SU-DHL-6 (cell line): ENCODE measurements around the gene FMNL1.

Source experiments
- H2AFZ ChIP-seq: fragments of 200-600 bp; sonication (generic); 2 replicates; pipeline ENCODE4 v1.6.1; 2014; ENCODE audit warnings: low read depth, mild to moderate bottlenecking, moderate library complexity, mixed read lengths, antibody characterized with exemption, low read length; ENCODE audit not compliant: severe bottlenecking
- H3F3A ChIP-seq: fragments of 200-600 bp; shearing (Covaris generic); 2 replicates; pipeline ENCODE4 v1.6.0; 2016; ENCODE audit warnings: antibody characterized with exemption, mild to moderate bottlenecking; ENCODE audit not compliant: insufficient read depth
- H3K27ac ChIP-seq: fragments of 200-600 bp; sonication (generic); 2 replicates; pipeline ENCODE4 v1.5.1; 2016; ENCODE audit warnings: low read depth, mild to moderate bottlenecking, low read length, moderate library complexity, mixed read lengths
- H3K27me3 ChIP-seq: fragments of 200-600 bp; sonication (generic), shearing (Covaris generic); 2 replicates; pipeline ENCODE4 v1.6.0; 2014; ENCODE audit warnings: mild to moderate bottlenecking, low read length
- H3K36me3 ChIP-seq: fragments of 200-600 bp; sonication (generic); 2 replicates; pipeline ENCODE4 v1.6.1; 2014; ENCODE audit warnings: mild to moderate bottlenecking, low read length, mixed read lengths
- H3K4me2 ChIP-seq: fragments of 300-600, 200-600 bp; shearing (Covaris generic), sonication (generic); 2 replicates; pipeline ENCODE4 v1.6.0; 2014; ENCODE audit warnings: low read length, low read depth, mild to moderate bottlenecking; ENCODE audit not compliant: poor library complexity, severe bottlenecking
- H3K4me3 ChIP-seq: fragments of 200-600 bp; sonication (generic); 2 replicates; pipeline ENCODE4 v1.5.1; 2014; ENCODE audit warnings: antibody characterized with exemption, low read length, mild to moderate bottlenecking, mixed read lengths; ENCODE audit not compliant: insufficient read depth, poor library complexity, severe bottlenecking
- H3K79me2 ChIP-seq: fragments of 200-600 bp; sonication (generic); 2 replicates; pipeline ENCODE4 v1.6.1; 2014; ENCODE audit warnings: mild to moderate bottlenecking, low read length, moderate library complexity; ENCODE audit not compliant: insufficient read depth
- H3K9ac ChIP-seq: fragments of 200-600 bp; sonication (generic); 2 replicates; pipeline ENCODE4 v1.7.0; 2014; ENCODE audit warnings: mild to moderate bottlenecking, low read length
- H3K9me2 ChIP-seq: fragments of 200-600 bp; sonication (generic); replicated peaks from 2 replicates; pipeline ENCODE4 v1.6.1; 2014; ENCODE audit warnings: low read length; ENCODE audit not compliant: insufficient read depth
- H3K9me3 ChIP-seq: fragments of 200-600 bp; sonication (generic); 2 replicates; pipeline ENCODE4 v1.6.1; 2014; ENCODE audit warnings: low read length, mixed read lengths; ENCODE audit not compliant: insufficient read depth
- H4K20me1 ChIP-seq: fragments of 200-600 bp; sonication (generic); 2 replicates; pipeline ENCODE4 v1.6.1; 2014; ENCODE audit warnings: low read depth, mild to moderate bottlenecking, antibody characterized with exemption, low read length, moderate library complexity, mixed read lengths
- CTCF ChIP-seq: fragments of 200-600 bp; sonication (generic); IDR thresholded peaks from one replicate; pipeline ENCODE4 v1.5.1; 2017; ENCODE audit warnings: antibody characterized with exemption, mild to moderate bottlenecking, low read length, moderate library complexity; ENCODE audit not compliant: insufficient read depth, poor library complexity, severe bottlenecking
- EZH2phosphoT487 ChIP-seq: fragments of 200-600 bp; sonication (generic), shearing (Covaris generic); conservative IDR thresholded peaks from 2 replicates; pipeline ENCODE4 v1.6.1; 2018; ENCODE audit warnings: mild to moderate bottlenecking, antibody characterized with exemption, low read length, moderate library complexity, mixed read lengths

FMNL1 gene

GRCh38 chr17:45233423-45233924 is 11.8 kb downstream of the FMNL1 start:
- no peak overlapping the region for H3K4me2 ChIP-seq
- no peaks in the 10 kb centered on the region for H3K27me3 ChIP-seq
- peaks cover 22% of the 10 kb centered on the region for H3F3A ChIP-seq
- 0 out of 2 replicates have a peak, but pooled peaks cover 4% of the 10 kb centered on the region for H3K36me3 ChIP-seq
- no peaks in the 10 kb centered on the region for H4K20me1 ChIP-seq
- H3K27ac ChIP-seq, result no peak overlapping the region
- no peaks in the 10 kb centered on the region for H3K9me3 ChIP-seq
- no peak overlapping the region for H3K4me3 ChIP-seq
- no peaks in the 10 kb centered on the region for H3K9me2 ChIP-seq
- peaks cover 33% of the 10 kb centered on the region for H3K79me2 ChIP-seq
- TF ChIP-seq EZH2phosphoT487 (no peak), CTCF (no peak)
- no peak overlapping the region for H2AFZ ChIP-seq
- H3K9ac ChIP-seq, result no peak overlapping the region

GRCh38 chr17:45234641-45235415 is 13.1 kb downstream of the FMNL1 start:
- Histone ChIP-seq H3K79me2 (peaks cover 24% of the 10 kb centered on the region), H3K27ac (peak overlapping the region; percentile 30)
- TF ChIP-seq CTCF, result peak; percentile 42
- no peak for TF ChIP-seq EZH2phosphoT487

GRCh38 chr17:45235416-45236281 is 14.0 kb downstream of the FMNL1 start:
- Histone ChIP-seq H3F3A (0 out of 2 replicates have a peak, but pooled peaks cover 4% of the 10 kb centered on the region), H4K20me1 (no peaks in the 10 kb centered on the region), H2AFZ (no peak overlapping the region), H3K9ac (no peak overlapping the region), H3K79me2 (peaks cover 16% of the 10 kb centered on the region), H3K9me2 (no peaks in the 10 kb centered on the region), H3K36me3 (0 out of 2 replicates have a peak, but pooled peaks cover 4% of the 10 kb centered on the region), H3K9me3 (no peaks in the 10 kb centered on the region), H3K4me2 (no peak overlapping the region), H3K27ac (0 out of 2 replicates have a peak overlapping the region, but pooled peaks have one; percentile 30), H3K27me3 (no peaks in the 10 kb centered on the region), H3K4me3 (no peak overlapping the region)
- peak; percentile 87 for TF ChIP-seq CTCF
- no peak for TF ChIP-seq EZH2phosphoT487

More at GRCh38 chr17:45234641-45235415, 13.1 kb downstream of the FMNL1 start:
- H3K36me3 ChIP-seq, result 0 out of 2 replicates have a peak, but pooled peaks cover 4% of the 10 kb centered on the region
- no peaks in the 10 kb centered on the region for H4K20me1 ChIP-seq
- no peaks in the 10 kb centered on the region for H3K27me3 ChIP-seq
- peaks cover 9% of the 10 kb centered on the region; the same call in 1 of the 2 replicates for H3F3A ChIP-seq
- no peak overlapping the region for H2AFZ ChIP-seq
- H3K4me2 ChIP-seq, result no peak overlapping the region
- no peak overlapping the region for H3K4me3 ChIP-seq
- H3K9me3 ChIP-seq, result no peaks in the 10 kb centered on the region
- no peaks in the 10 kb centered on the region for H3K9me2 ChIP-seq
- no peak overlapping the region for H3K9ac ChIP-seq
